Fibroblast of mammary gland (primary cell): ENCODE results near the gene TRIM8.
A peak's percentile ranks its signal among the peaks of the same experiment; 100 is the strongest.

Source experiments
- DNase-seq: peaks from one replicate; pipeline ENCODE4 v3.0.0-alpha.2; 2010; ENCODE audit warnings: low read depth
- H3K4me3 ChIP-seq: 2 replicates; pipeline ENCODE4 v1.5.1; 2011; ENCODE audit warnings: low read depth, mild to moderate bottlenecking, low read length, moderate library complexity; ENCODE audit not compliant: control insufficient read depth
- CTCF ChIP-seq: conservative IDR thresholded peaks from 2 replicates; pipeline ENCODE4 v1.5.1; 2011; ENCODE audit warnings: low read depth, low read length, inconsistent platforms; ENCODE audit not compliant: control insufficient read depth, insufficient read depth

Gene TRIM8

DNA sequence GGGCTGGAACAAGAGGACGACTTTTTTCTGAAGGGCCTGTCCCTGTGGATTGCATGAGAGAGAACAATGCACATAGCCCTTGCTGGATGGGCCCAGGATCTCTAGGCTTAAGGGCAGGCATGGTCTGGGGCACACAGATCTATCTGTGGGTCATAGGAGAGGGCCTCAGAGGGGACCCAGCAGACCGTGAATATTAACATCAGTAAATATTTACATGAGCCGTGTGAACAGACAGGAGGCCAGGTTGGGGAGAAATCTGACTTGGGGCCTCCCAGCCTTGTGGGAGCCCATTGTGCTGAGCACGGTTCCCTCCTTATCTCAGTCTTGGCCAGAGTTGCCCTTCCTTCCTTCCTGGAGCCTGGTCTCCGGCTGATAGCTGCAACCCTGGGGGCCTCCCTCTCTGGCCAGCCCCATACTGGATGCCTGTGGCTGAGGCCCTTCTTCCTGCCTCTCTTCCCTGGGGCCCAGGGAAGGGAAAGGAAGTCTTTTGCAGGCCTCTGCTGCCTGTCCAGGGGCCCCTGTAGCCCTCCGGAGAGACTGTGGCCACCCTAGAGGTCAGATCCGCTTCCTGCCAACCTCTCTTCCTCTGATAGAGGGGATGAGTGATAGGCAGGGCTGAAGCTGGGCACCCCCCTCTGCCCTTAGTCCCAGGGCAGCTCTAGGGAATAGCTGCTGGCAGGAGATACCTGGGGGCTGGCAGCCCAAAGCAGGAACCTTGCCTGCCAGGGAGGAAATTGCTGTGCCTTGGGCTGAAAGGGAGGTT, 44.5 kb upstream of the TRIM8 start:
- TF ChIP-seq CTCF, result no peak
- DNase-seq, result no peak
- no peak overlapping the region for H3K4me3 ChIP-seq

GRCh38 chr10:102600816-102601215, 43.5 kb upstream of the TRIM8 start:
- no peak for TF ChIP-seq CTCF
- no peak overlapping the region for H3K4me3 ChIP-seq

GRCh38 chr10:102601639-102602038, 42.6 kb upstream of the TRIM8 start:
- no peak for TF ChIP-seq CTCF
- no peak overlapping the region for H3K4me3 ChIP-seq
- no peak for DNase-seq

More at GRCh38 chr10:102600816-102601215, 43.5 kb upstream of the TRIM8 start:
- DNase-seq, result no peak

DNA sequence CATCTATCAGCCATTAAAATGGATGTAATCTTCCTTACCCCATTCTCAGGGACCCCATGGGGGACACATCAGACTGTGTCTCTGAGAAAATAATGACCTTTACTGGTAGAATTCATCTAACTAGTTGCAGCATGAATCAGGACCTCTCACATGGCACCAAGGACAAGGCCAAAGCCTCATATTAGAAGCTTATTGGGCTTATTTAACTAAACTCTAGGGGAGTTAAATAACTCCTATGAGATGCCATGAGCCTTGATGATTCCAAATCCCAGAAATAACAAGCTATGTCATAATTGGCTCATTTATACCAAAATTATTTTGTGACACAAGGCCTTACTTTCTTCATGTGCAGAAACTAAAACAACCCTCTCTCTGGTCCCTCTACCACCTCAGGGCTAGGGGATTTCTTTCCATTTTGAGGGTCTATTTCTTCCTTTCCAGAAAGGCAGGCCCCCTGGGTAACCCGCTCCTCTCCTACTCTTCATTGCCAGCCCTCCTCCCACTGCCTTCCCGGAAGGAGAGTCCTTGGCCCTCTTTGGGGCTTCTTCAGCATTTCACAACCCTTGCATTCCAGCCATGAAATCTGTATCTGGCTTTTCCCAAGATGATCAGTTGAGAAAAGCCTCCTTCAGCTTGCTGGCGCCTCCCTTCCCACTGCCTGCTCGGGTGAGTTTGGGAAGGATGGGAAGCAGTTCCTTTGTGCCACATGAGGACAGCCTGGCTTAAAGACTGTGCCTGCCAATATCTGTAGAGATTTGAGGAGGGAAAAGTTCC, 41.8 kb upstream of the TRIM8 start:
- TF ChIP-seq CTCF, result no peak
- H3K4me3 ChIP-seq, result no peak overlapping the region
- DNase-seq, result peak; percentile 67

- no peak overlapping the region for H3K4me3 ChIP-seq
- no peak for DNase-seq
- TF ChIP-seq CTCF, result no peak
These were observed 40.3 kb upstream of the TRIM8 start for GRCh38 chr10:102603946-102604345.

DNA sequence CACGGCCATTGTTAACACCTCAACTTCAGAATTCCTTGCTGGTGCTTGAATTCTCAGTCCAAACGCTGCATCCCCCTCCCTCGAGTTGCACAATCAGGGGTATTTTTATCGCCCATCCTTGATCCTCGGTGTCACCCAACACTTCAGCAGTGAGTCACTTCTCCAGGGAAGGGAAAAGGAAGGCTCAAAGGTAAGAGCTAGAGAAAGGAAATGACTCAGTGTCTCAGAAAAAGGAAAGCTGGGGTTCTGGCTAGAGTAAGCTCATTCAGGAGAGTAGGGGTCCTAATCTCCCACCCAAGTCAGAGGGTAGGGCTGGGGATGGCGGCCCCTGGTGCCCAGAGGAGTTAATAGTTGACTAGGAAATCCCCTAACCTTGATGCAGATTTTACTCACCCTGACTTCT, 39.8 kb upstream of the TRIM8 start:
- no peak overlapping the region for H3K4me3 ChIP-seq
- peak; percentile 79 for DNase-seq
- peak; percentile 2 for TF ChIP-seq CTCF

DNA sequence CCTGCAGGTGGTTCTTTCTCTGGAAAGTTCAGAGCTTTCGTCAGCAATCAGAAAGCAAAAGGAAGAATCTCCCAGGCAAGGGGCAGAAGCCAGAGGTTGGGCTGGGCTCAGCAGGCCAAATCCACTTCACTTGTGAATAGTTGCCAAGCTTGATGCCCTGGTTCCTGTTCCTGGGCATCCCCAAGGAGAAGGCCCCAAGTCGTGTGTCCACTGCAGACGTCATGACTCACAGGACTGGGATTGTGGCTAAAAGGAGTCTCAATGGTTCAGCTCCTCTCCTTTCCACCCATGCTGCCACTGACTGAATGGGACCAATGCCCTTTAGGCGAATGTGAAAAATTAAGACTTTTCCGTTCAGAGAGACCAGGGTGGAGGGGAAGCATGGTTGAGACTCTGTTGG, 38.6 kb upstream of the TRIM8 start:
- DNase-seq, result no peak
- TF ChIP-seq CTCF, result no peak
- H3K4me3 ChIP-seq, result no peak overlapping the region
